KMS-11 (cell line): ENCODE measurements around the gene RIPOR2.

Source experiments
- H2AFZ ChIP-seq: fragments of 200-600 bp; sonication (generic); 2 replicates; pipeline ENCODE4 v1.6.1; 2016; ENCODE audit warnings: antibody characterized with exemption, mixed run types, low read depth
- H3K27ac ChIP-seq: fragments of 200-600 bp; sonication (generic); 2 replicates; pipeline ENCODE4 v1.6.1; 2016; ENCODE audit warnings: mild to moderate bottlenecking, mixed run types
- H3K27me3 ChIP-seq: fragments of 200-600 bp; sonication (generic); 2 replicates; pipeline ENCODE4 v1.6.1; 2017; ENCODE audit warnings: mild to moderate bottlenecking, low read depth, mixed run types, moderate library complexity; ENCODE audit not compliant: insufficient read depth
- H3K36me3 ChIP-seq: fragments of 200-600 bp; sonication (generic); 2 replicates; pipeline ENCODE4 v1.6.1; 2017; ENCODE audit warnings: mild to moderate bottlenecking, mixed run types; ENCODE audit not compliant: insufficient read depth
- H3K4me1 ChIP-seq: fragments of 200-600 bp; sonication (generic); 2 replicates; pipeline ENCODE4 v1.6.1; 2016; ENCODE audit warnings: mild to moderate bottlenecking, low read depth, mixed run types; ENCODE audit not compliant: poor library complexity, severe bottlenecking
- H3K4me2 ChIP-seq: fragments of 200-600 bp; sonication (generic); 2 replicates; pipeline ENCODE4 v1.7.0; 2016; ENCODE audit warnings: mild to moderate bottlenecking, mixed run types
- H3K4me3 ChIP-seq: fragments of 200-600 bp; sonication (generic); IDR thresholded peaks from 2 replicates; pipeline ENCODE4 v1.6.1; 2017; ENCODE audit warnings: low read depth, low read length, mixed read lengths; ENCODE audit not compliant: insufficient read depth
- H3K79me2 ChIP-seq: fragments of 200-600 bp; sonication (generic); 2 replicates; pipeline ENCODE4 v1.6.1; 2016; ENCODE audit warnings: low read depth, mixed run types; ENCODE audit not compliant: insufficient read depth
- H3K9ac ChIP-seq: fragments of 200-600 bp; sonication (generic); 2 replicates; pipeline ENCODE4 v1.6.1; 2016; ENCODE audit warnings: mild to moderate bottlenecking, mixed run types
- H4K20me1 ChIP-seq: fragments of 200-600 bp; sonication (generic); 2 replicates; pipeline ENCODE4 v1.6.1; 2016; ENCODE audit warnings: mild to moderate bottlenecking, mixed run types; ENCODE audit not compliant: insufficient read depth
- TF ChIP-seq, protein P1 (sequence below): fragments of 200-600 bp; sonication (generic); conservative IDR thresholded peaks from 2 replicates; pipeline ENCODE4 v1.6.1; 2017; ENCODE audit warnings: low read depth, mild to moderate bottlenecking, antibody characterized with exemption, low read length, moderate library complexity, mixed read lengths

Gene RIPOR2

DNA sequence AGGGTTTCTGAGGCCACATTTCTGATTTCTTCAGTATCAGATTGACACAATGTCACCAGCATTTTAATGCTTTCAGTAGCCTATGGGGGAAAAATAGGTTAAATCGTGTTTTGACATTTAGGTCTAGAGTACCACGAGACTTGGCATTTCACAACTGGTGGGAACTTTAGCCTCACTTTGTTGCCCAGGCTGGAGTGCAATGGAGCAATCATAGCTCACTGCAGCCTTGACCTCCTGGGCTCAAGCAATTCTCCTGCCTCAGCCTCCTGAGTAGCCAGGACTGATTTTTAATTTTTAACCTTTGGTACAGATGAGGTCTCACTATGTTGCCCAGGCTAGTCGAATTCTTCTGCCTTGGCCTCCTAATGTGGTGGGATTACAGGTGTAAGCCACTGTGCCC is 126.0 kb downstream of the RIPOR2 start:
- Histone ChIP-seq H3K79me2 (no peaks in the 10 kb centered on the region), H3K27me3 (no peaks in the 10 kb centered on the region), H2AFZ (no peak overlapping the region), H3K27ac (no peak overlapping the region), H4K20me1 (no peaks in the 10 kb centered on the region), H3K9ac (no peak overlapping the region), H3K4me3 (no peak overlapping the region), H3K36me3 (no peaks in the 10 kb centered on the region), H3K4me1 (no peaks in the 10 kb centered on the region), H3K4me2 (no peak overlapping the region)
- TF ChIP-seq, protein P1, sequence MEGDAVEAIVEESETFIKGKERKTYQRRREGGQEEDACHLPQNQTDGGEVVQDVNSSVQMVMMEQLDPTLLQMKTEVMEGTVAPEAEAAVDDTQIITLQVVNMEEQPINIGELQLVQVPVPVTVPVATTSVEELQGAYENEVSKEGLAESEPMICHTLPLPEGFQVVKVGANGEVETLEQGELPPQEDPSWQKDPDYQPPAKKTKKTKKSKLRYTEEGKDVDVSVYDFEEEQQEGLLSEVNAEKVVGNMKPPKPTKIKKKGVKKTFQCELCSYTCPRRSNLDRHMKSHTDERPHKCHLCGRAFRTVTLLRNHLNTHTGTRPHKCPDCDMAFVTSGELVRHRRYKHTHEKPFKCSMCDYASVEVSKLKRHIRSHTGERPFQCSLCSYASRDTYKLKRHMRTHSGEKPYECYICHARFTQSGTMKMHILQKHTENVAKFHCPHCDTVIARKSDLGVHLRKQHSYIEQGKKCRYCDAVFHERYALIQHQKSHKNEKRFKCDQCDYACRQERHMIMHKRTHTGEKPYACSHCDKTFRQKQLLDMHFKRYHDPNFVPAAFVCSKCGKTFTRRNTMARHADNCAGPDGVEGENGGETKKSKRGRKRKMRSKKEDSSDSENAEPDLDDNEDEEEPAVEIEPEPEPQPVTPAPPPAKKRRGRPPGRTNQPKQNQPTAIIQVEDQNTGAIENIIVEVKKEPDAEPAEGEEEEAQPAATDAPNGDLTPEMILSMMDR = no peak

DNA sequence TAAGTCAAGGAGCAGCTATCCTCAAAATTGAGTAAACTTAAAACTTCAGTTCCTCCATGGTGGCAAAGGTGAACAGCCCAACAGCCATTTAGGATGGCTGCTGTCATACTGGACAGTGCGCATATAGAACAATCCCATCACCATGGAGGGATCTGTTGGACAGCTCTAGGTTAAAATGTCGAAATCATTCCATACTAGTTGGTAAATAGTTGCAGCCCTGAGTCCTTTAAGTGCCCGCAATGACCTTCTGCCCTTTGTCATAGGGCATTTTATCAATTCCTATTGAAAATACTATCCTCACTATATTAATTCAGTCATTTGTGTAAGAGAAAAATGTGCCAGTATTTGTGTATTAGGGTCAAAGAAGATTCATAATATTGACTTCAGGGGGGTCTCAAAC is 128.2 kb downstream of the RIPOR2 start:
- Histone ChIP-seq H3K9ac (no peak overlapping the region), H3K4me2 (no peak overlapping the region), H2AFZ (no peak overlapping the region), H3K27me3 (no peaks in the 10 kb centered on the region), H4K20me1 (no peaks in the 10 kb centered on the region), H3K4me1 (no peaks in the 10 kb centered on the region), H3K4me3 (no peak overlapping the region), H3K36me3 (no peaks in the 10 kb centered on the region), H3K79me2 (no peaks in the 10 kb centered on the region), H3K27ac (no peak overlapping the region)
- TF ChIP-seq, protein P1 = no peak

DNA sequence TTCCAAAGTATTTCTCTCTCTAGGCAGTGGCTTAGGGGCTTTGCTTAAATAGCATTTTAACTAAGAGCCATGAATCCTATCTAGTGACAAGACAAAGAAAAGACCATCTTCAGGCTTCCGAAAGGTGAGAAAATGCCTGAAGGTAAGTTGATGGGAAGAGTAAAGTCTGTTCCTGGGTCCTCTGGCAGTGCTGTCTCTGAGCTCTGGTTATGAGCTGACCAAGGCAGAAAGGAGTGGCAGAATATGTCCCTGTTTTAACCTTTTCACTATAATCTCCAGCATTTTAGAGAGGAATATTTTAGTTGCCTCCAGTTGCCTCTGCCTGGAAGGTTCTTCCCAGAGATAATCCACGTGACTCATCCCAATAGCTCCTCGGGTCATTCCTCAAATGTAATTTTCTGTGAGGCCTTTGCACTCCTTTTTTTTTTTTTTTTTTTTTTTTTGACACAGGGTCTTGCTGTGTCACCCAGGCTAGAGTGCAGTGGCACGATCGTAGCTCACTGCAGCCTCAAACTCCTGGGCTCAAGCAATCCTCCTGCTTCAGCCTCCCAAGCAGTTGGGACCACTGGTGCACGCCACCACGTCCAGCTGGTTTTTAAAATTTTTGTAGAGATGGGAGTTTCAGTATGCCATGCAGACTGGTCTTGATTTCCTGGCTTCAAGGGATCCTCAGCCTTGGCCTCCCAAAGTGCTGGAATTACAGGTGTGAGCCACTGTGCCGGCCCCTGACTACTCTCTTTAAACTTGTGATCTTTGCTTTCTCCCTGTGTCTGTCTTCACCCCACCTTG is 133.3 kb downstream of the RIPOR2 start:
- TF ChIP-seq, protein P1 = no peak
- Histone ChIP-seq H3K27ac (no peak overlapping the region), H3K4me2 (no peak overlapping the region), H3K9ac (no peak overlapping the region), H3K4me1 (no peaks in the 10 kb centered on the region), H4K20me1 (no peaks in the 10 kb centered on the region), H3K79me2 (no peaks in the 10 kb centered on the region), H3K27me3 (no peaks in the 10 kb centered on the region), H3K36me3 (no peaks in the 10 kb centered on the region), H3K4me3 (no peak overlapping the region), H2AFZ (no peak overlapping the region)

DNA sequence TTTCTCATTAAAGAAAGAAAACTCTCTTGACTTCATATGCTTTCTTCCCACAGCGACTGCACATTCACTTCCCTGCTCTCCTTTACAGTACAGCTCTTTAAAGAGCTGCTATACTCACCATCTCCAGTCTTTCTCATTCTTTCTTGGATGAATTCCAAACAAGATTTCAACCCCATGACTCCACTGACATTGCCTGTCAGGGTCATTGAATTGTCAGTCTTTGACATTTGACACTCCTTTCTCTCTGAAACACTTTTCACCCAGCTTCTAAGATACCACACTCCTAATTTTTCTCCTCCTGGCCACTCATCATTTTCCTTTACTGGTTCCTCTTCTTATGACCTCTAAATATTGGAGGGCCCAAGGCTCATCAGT is 136.2 kb downstream of the RIPOR2 start:
- H3K79me2 ChIP-seq = no peaks in the 10 kb centered on the region
- H3K4me3 ChIP-seq = no peak overlapping the region
- H3K36me3 ChIP-seq = no peaks in the 10 kb centered on the region
- no peak overlapping the region for H3K4me2 ChIP-seq
- TF ChIP-seq, protein P1 = no peak
- no peaks in the 10 kb centered on the region for H3K4me1 ChIP-seq
- H3K9ac ChIP-seq = no peak overlapping the region
- no peak overlapping the region for H2AFZ ChIP-seq
- H3K27me3 ChIP-seq = no peaks in the 10 kb centered on the region
- no peaks in the 10 kb centered on the region for H4K20me1 ChIP-seq
- H3K27ac ChIP-seq = no peak overlapping the region
